OCI-LY7 (cell line): ENCODE results near the gene THBD. TPM values are rescaled to one million over a fixed set of nuclear protein-coding genes. Genes with fewer than 3 reads are reported as not detected.

Source experiments
- BruUV-seq: library from RNA; stranded (reverse); fragments of 400-500 nt; replicated peaks from 2 replicates; lab custom pipeline; 2021; lab: Mats Ljungman, UMichigan
- CTCF ChIA-PET: fragments of 300-600 bp; sonication (Branson Sonifier 250); formaldehyde crosslinking; loops from one replicate; lab custom pipeline; 2022; ENCODE audit warnings: antibody characterized with exemption; ENCODE audit not compliant: unreplicated experiment; lab: Charles Lee
- POLR2A ChIA-PET: fragments of 300-600 bp; sonication (Branson Sonifier 250); formaldehyde crosslinking; loops from one replicate; lab custom pipeline; 2022; ENCODE audit warnings: antibody characterized with exemption; lab: Charles Lee
- DNase-seq: peaks from one replicate; pipeline ENCODE4 v3.0.0-alpha.2; 2015; ENCODE audit warnings: low spot score
- H2AFZ ChIP-seq: fragments of 200-600 bp; sonication (generic), shearing (Covaris generic); 2 replicates; pipeline ENCODE4 v1.6.1; 2014; ENCODE audit warnings: mild to moderate bottlenecking, antibody characterized with exemption, low read length, moderate library complexity
- H3K27ac ChIP-seq: fragments of 200-600 bp; sonication (generic); 2 replicates; pipeline ENCODE4 v1.5.1; 2014; ENCODE audit warnings: mixed run types, low read depth, mild to moderate bottlenecking, moderate library complexity, low read length, inconsistent platforms; ENCODE audit not compliant: poor library complexity, severe bottlenecking
- H3K36me3 ChIP-seq: fragments of 200-600 bp; sonication (generic); 2 replicates; pipeline ENCODE4 v1.6.1; 2014; ENCODE audit warnings: mild to moderate bottlenecking, antibody characterized with exemption, low read length, moderate library complexity, mixed read lengths; ENCODE audit not compliant: insufficient read depth
- H3K4me1 ChIP-seq: fragments of 200-600 bp; sonication (generic); 2 replicates; pipeline ENCODE4 v1.5.1; 2014; ENCODE audit warnings: mild to moderate bottlenecking, low read length; ENCODE audit not compliant: insufficient read depth, poor library complexity, severe bottlenecking
- H3K4me2 ChIP-seq: fragments of 200-600 bp; sonication (generic); 2 replicates; pipeline ENCODE4 v1.6.1; 2014; ENCODE audit warnings: mild to moderate bottlenecking, low read length
- H3K4me3 ChIP-seq: fragments of 200-600 bp; sonication (generic); 2 replicates; pipeline ENCODE4 v1.5.1; 2014; ENCODE audit warnings: mild to moderate bottlenecking, low read depth, low read length; ENCODE audit not compliant: poor library complexity, severe bottlenecking
- H3K79me2 ChIP-seq: fragments of 200-600 bp; sonication (generic); 2 replicates; pipeline ENCODE4 v1.6.1; 2016; ENCODE audit warnings: low read depth, mild to moderate bottlenecking, low read length, moderate library complexity, mixed read lengths; ENCODE audit not compliant: insufficient read depth
- H3K9me2 ChIP-seq: fragments of 200-600 bp; sonication (generic); 2 replicates; pipeline ENCODE4 v1.6.1; 2016; ENCODE audit warnings: mild to moderate bottlenecking, low read length, mixed read lengths; ENCODE audit not compliant: insufficient read depth
- H3K9me3 ChIP-seq: fragments of 200-600 bp; sonication (generic); 2 replicates; pipeline ENCODE4 v1.6.1; 2014; ENCODE audit warnings: mild to moderate bottlenecking, mixed run types, low read length, mixed read lengths
- H4K20me1 ChIP-seq: fragments of 200-600 bp; sonication (generic); 2 replicates; pipeline ENCODE4 v1.6.1; 2014; ENCODE audit warnings: mild to moderate bottlenecking, antibody characterized with exemption, low read length, moderate library complexity, mixed read lengths; ENCODE audit not compliant: insufficient read depth
- CTCF ChIP-seq: fragments of 200-600 bp; sonication (generic); conservative IDR thresholded peaks from 2 replicates; pipeline ENCODE4 v1.5.1; 2014; ENCODE audit warnings: mild to moderate bottlenecking, antibody characterized with exemption, low read length, moderate library complexity, mixed read lengths
- EZH2phosphoT487 ChIP-seq: fragments of 200-600 bp; sonication (generic); IDR thresholded peaks from 2 replicates; pipeline ENCODE4 v1.6.1; 2018; ENCODE audit warnings: low read depth, borderline replicate concordance, mild to moderate bottlenecking, mixed run types, antibody characterized with exemption, low read length, moderate library complexity, mixed read lengths
- intact Hi-C: fragments of 100-400 bp; cut with micrococcal nuclease; formaldehyde crosslinking; loops from one replicate; pipeline ENCODE4 v1.10.0; 2022; ENCODE audit not compliant: unreplicated experiment
- total RNA-seq, 2 experiments: library from RNA; depleted of rRNA in 1 of 2; stranded (reverse); fragments of >200 nt in 1 of 2; shearing (Covaris generic) in 1 of 2; gene quantifications; 2 replicates each; pipeline ENCODE4 v1.2.3, GENCODE V29; 2014 to 2022

THBD gene
- total RNA-seq, 2 experiments from 2014 or later: not detected

DNA sequence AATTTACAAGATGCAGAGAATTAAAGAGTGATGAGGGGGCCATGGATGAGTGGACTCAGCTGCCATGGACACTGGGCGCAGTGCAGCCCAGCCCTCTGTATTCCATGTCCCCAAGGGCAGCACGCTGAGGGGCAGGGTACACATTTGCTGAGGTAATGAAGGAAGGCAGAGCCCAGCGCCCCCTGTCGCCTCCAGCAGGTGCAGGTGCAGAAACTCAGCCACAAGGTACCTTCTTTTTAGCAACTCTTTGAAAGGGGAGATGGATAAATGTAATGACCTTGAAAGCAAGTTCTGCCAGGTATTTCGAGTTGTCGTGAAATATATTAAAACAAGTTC, 29.5 kb upstream of the THBD start:
- no peaks in the 10 kb centered on the region for H3K79me2 ChIP-seq
- no peak overlapping the region for H2AFZ ChIP-seq

DNA sequence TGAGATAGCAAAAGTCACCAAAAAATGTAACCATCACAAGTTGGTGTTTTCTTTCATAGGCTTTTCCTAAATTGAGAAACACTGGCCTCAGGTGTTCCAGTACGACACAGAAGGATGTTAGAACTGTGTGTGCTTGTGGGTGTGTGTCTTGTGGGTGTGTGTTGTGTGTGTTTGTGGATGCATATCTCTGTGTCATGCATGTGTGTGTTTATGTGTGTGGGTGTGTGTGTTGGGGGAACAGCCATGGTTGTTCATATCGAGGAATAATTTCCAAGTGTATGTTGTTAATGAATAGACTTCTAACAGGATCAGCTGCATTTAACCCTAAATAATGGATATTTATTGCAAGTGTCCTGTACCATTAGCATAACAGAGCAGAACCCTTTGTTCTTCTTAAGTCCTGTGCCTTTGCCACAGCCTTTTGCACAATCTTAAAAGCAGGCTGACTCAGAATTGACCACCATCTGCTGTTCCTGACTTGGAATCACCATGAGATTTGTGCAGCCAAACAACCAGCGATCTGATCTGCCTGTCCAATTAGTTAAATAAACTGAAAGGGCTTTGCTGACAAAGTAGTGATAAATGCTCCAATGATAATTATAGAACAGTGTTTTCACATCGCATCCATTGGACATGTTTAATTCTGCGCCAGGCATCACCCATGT, 29.0 kb upstream of the THBD start:
- no peaks in the 10 kb centered on the region for H3K9me2 ChIP-seq
- H2AFZ ChIP-seq: no peak overlapping the region
- H4K20me1 ChIP-seq: no peaks in the 10 kb centered on the region

More for the DNA sequence above, 29.5 kb upstream of the THBD start:
- Histone ChIP-seq H3K4me2 (no peak overlapping the region), H3K27ac (no peak overlapping the region), H4K20me1 (no peaks in the 10 kb centered on the region), H3K9me2 (no peaks in the 10 kb centered on the region), H3K9me3 (no peaks in the 10 kb centered on the region), H3K4me3 (no peak overlapping the region), H3K4me1 (no peaks in the 10 kb centered on the region), H3K36me3 (no peaks in the 10 kb centered on the region)
- TF ChIP-seq CTCF: 0 out of 2 replicates have a peak, but pooled peaks have one; percentile 36
- no peak for TF ChIP-seq EZH2phosphoT487
- DNase-seq: no peak
- intact Hi-C loops: no loop called here
- POLR2A ChIA-PET: no interaction called here
- no TSS peak for BruUV-seq
- CTCF ChIA-PET: no interaction called here

More for the DNA sequence above, 29.0 kb upstream of the THBD start:
- no peaks in the 10 kb centered on the region for H3K36me3 ChIP-seq
- H3K4me1 ChIP-seq: no peaks in the 10 kb centered on the region
- intact Hi-C loops: no loop called here
- no peak overlapping the region for H3K4me3 ChIP-seq
- no TSS peak for BruUV-seq
- CTCF ChIA-PET: no interaction called here
- no peaks in the 10 kb centered on the region for H3K79me2 ChIP-seq
- DNase-seq: no peak
- TF ChIP-seq EZH2phosphoT487 (no peak), CTCF (no peak)
- H3K4me2 ChIP-seq: no peak overlapping the region
- POLR2A ChIA-PET: no interaction called here
- H3K27ac ChIP-seq: no peak overlapping the region
- no peaks in the 10 kb centered on the region for H3K9me3 ChIP-seq
